GM23248 (cell line): ENCODE results near the gene SLC25A26. TPM values are rescaled to one million over a fixed set of nuclear protein-coding genes. Genes with fewer than 3 reads are reported as not detected.

Experiments
- DNase-seq: peaks from one replicate; pipeline ENCODE4 v3.0.0-alpha.2; 2015
- H2AFZ ChIP-seq: fragments of 200-600 bp; sonication (generic); 2 replicates; pipeline ENCODE4 v1.6.1; 2016; ENCODE audit warnings: antibody characterized with exemption
- H3F3A ChIP-seq: fragments of 200-600 bp; sonication (generic); 2 replicates; pipeline ENCODE4 v1.6.1; 2016; ENCODE audit warnings: mild to moderate bottlenecking, antibody characterized with exemption, mixed run types; ENCODE audit not compliant: insufficient read depth
- H3K27ac ChIP-seq: fragments of 200-600 bp; sonication (generic); 2 replicates; pipeline ENCODE4 v1.5.1; 2016; ENCODE audit warnings: mild to moderate bottlenecking
- H3K27me3 ChIP-seq: fragments of 200-600 bp; sonication (generic); replicated peaks from 2 replicates; pipeline ENCODE4 v1.6.1; 2016; ENCODE audit warnings: mild to moderate bottlenecking; ENCODE audit not compliant: insufficient read depth
- H3K36me3 ChIP-seq: fragments of 200-600 bp; sonication (generic); 2 replicates; pipeline ENCODE4 v1.6.1; 2016; ENCODE audit warnings: low read depth, mild to moderate bottlenecking
- H3K4me1 ChIP-seq: fragments of 200-600 bp; sonication (generic); 2 replicates; pipeline ENCODE4 v1.6.1; 2016; ENCODE audit warnings: mild to moderate bottlenecking; ENCODE audit not compliant: insufficient read depth
- H3K4me2 ChIP-seq: fragments of 200-600 bp; sonication (generic); one replicate; pipeline ENCODE4 v1.6.1; 2016; ENCODE audit warnings: mild to moderate bottlenecking; ENCODE audit not compliant: unreplicated experiment
- H3K4me3 ChIP-seq: fragments of 200-600 bp; sonication (generic); 2 replicates; pipeline ENCODE4 v1.5.1; 2016; ENCODE audit warnings: mild to moderate bottlenecking
- H3K79me2 ChIP-seq: fragments of 200-600 bp; sonication (generic); 2 replicates; pipeline ENCODE4 v1.6.1; 2016; ENCODE audit warnings: mild to moderate bottlenecking; ENCODE audit not compliant: insufficient read depth
- H3K9ac ChIP-seq: fragments of 200-600 bp; sonication (generic); 2 replicates; pipeline ENCODE4 v1.6.1; 2016; ENCODE audit warnings: mild to moderate bottlenecking
- H3K9me2 ChIP-seq: fragments of 200-600 bp; sonication (generic); 2 replicates; pipeline ENCODE4 v1.6.1; 2016; ENCODE audit warnings: mixed run types, mild to moderate bottlenecking, moderate library complexity; ENCODE audit not compliant: insufficient read depth
- H3K9me3 ChIP-seq: fragments of 200-600 bp; sonication (generic); one replicate; pipeline ENCODE4 v1.6.1; 2017; ENCODE audit warnings: low read depth
- H4K20me1 ChIP-seq: fragments of 200-600 bp; sonication (generic); 2 replicates; pipeline ENCODE4 v1.6.0; 2016; ENCODE audit not compliant: insufficient read depth
- EZH2 ChIP-seq: fragments of 200-600 bp; sonication (generic); IDR thresholded peaks from 2 replicates; pipeline ENCODE4 v1.6.1; 2018; ENCODE audit warnings: antibody characterized with exemption, mild to moderate bottlenecking; ENCODE audit not compliant: insufficient read depth, poor library complexity, severe bottlenecking
- EZH2phosphoT487 ChIP-seq: fragments of 200-600 bp; sonication (generic); IDR thresholded peaks from 2 replicates; pipeline ENCODE4 v1.6.1; 2018; ENCODE audit warnings: antibody characterized with exemption, moderate library complexity, mild to moderate bottlenecking, low read depth; ENCODE audit not compliant: insufficient read depth
- WGBS, 2 experiments: methylation state at CpG; one replicate each; pipeline ENCODE4 v1.1.6; 2015 to 2017; ENCODE audit warnings: low lambda C conversion rate in 2 of 2, low coverage in 1 of 2; ENCODE audit errors: missing lambda C conversion rate in 2 of 2; 5-methylcytosine and 5-hydroxymethylcytosine counted together
- in situ Hi-C: fragments of 300-500 bp; cut with MboI; formaldehyde crosslinking; loops from 2 replicates; pipeline ENCODE4 v1.15.0; 2020
- polyA plus RNA-seq: library from polyadenylated mRNA; unstranded; fragments of >200 nt; fragmentation: Nextera tagmentation; extraction: Ambion mirVana; gene quantifications from 2 replicates; pipeline ENCODE4 v1.2.1, GENCODE V29; 2016
- total RNA-seq: library from RNA; depleted of rRNA; stranded (reverse); fragments of >200 nt; shearing (Covaris generic); gene quantifications from 2 replicates; pipeline ENCODE4 v1.2.3, GENCODE V29; 2014

SLC25A26 gene
- total and polyA plus RNA-seq, 2 experiments from 2014 or later = 25.2 to 26.9 TPM

- Histone ChIP-seq H3K27me3 (no peaks in the 10 kb centered on the region), H3K4me3 (no peak overlapping the region), H3K4me2 (no peak overlapping the region), H3K36me3 (no peaks in the 10 kb centered on the region), H3F3A (peaks cover 1% of the 10 kb centered on the region; the same call in 1 of the 2 replicates), H3K4me1 (peaks cover 6% of the 10 kb centered on the region; the same call in 1 of the 2 replicates), H3K27ac (no peak overlapping the region), H4K20me1 (no peaks in the 10 kb centered on the region), H2AFZ (no peak overlapping the region), H3K9me2 (no peaks in the 10 kb centered on the region), H3K9ac (no peak overlapping the region), H3K79me2 (no peaks in the 10 kb centered on the region), H3K9me3 (no peaks in the 10 kb centered on the region)
- no peak for TF ChIP-seq EZH2
- TF ChIP-seq EZH2phosphoT487 = no peak
- WGBS, 2 experiments = 49 to 55% methylated on average over 8 of the region's 8 CpGs
- peak; percentile 39 for DNase-seq
- in situ Hi-C loops = no loop called here
Observed at GRCh38 chr3:66344848-66345578, 124.2 kb downstream of the SLC25A26 start.

GRCh38 chr3:66348704-66349103, 127.9 kb downstream of the SLC25A26 start:
- no peak overlapping the region for H2AFZ ChIP-seq
- peaks cover 6% of the 10 kb centered on the region; the same call in 1 of the 2 replicates for H3F3A ChIP-seq
- H3K27me3 ChIP-seq = no peaks in the 10 kb centered on the region
- H3K4me2 ChIP-seq = no peak overlapping the region
- 92 to 96% methylated on average over 3 of the region's 3 CpGs for WGBS, 2 experiments
- peaks cover 14% of the 10 kb centered on the region for H3K4me1 ChIP-seq
- no peaks in the 10 kb centered on the region for H3K36me3 ChIP-seq
- no peaks in the 10 kb centered on the region for H3K9me3 ChIP-seq
- DNase-seq = no peak
- in situ Hi-C loops = no loop called here
- H3K9me2 ChIP-seq = no peaks in the 10 kb centered on the region
- H3K79me2 ChIP-seq = no peaks in the 10 kb centered on the region
- H4K20me1 ChIP-seq = no peaks in the 10 kb centered on the region
- H3K9ac ChIP-seq = no peak overlapping the region
- no peak overlapping the region for H3K27ac ChIP-seq
- no peak overlapping the region for H3K4me3 ChIP-seq
- TF ChIP-seq EZH2 = no peak
- TF ChIP-seq EZH2phosphoT487 = no peak

GRCh38 chr3:66350601-66351000, 129.8 kb downstream of the SLC25A26 start:
- H3K27me3 ChIP-seq = no peaks in the 10 kb centered on the region
- H3K36me3 ChIP-seq = no peaks in the 10 kb centered on the region
- H3K27ac ChIP-seq = no peak overlapping the region
- 88% methylated on average over 8 of the region's 8 CpGs for WGBS, 2 experiments
- no peak overlapping the region for H3K4me3 ChIP-seq
- no peaks in the 10 kb centered on the region for H4K20me1 ChIP-seq
- TF ChIP-seq EZH2phosphoT487 (no peak), EZH2 (no peak)
- H3F3A ChIP-seq = peaks cover 6% of the 10 kb centered on the region; the same call in 1 of the 2 replicates
- no peak overlapping the region for H3K4me2 ChIP-seq
- no peaks in the 10 kb centered on the region for H3K9me3 ChIP-seq
- H2AFZ ChIP-seq = no peak overlapping the region
- no peaks in the 10 kb centered on the region for H3K9me2 ChIP-seq
- peaks cover 12% of the 10 kb centered on the region; the same call in 1 of the 2 replicates for H3K4me1 ChIP-seq
- no peak overlapping the region for H3K9ac ChIP-seq
- in situ Hi-C loops = no loop called here
- no peaks in the 10 kb centered on the region for H3K79me2 ChIP-seq
- peak; percentile 36 for DNase-seq

- H3K9me3 ChIP-seq = no peaks in the 10 kb centered on the region
- no peak overlapping the region for H3K4me2 ChIP-seq
- no peaks in the 10 kb centered on the region for H3K9me2 ChIP-seq
- 94 to 97% methylated on average over 3 of the region's 3 CpGs for WGBS, 2 experiments
- H3K4me1 ChIP-seq = peaks cover 12% of the 10 kb centered on the region; the same call in 1 of the 2 replicates
- no peak for TF ChIP-seq EZH2
- TF ChIP-seq EZH2phosphoT487 = no peak
- no peak overlapping the region for H3K4me3 ChIP-seq
- no peak overlapping the region for H3K9ac ChIP-seq
- no peak overlapping the region for H3K27ac ChIP-seq
- H3K79me2 ChIP-seq = no peaks in the 10 kb centered on the region
- in situ Hi-C loops = no loop called here
- no peak overlapping the region for H2AFZ ChIP-seq
- H3K27me3 ChIP-seq = no peaks in the 10 kb centered on the region
- no peaks in the 10 kb centered on the region for H4K20me1 ChIP-seq
- no peaks in the 10 kb centered on the region for H3K36me3 ChIP-seq
- DNase-seq = no peak
- peaks cover 6% of the 10 kb centered on the region; the same call in 1 of the 2 replicates for H3F3A ChIP-seq
Observed at GRCh38 chr3:66353039-66353438, 132.2 kb downstream of the SLC25A26 start.
